GM21360 (cell line): Measurements from ENCODE around the gene CNR1.
"Not testable (repeated sequence)": the region's sequence is repeated elsewhere in the genome, so short reads cannot be mapped to it uniquely, and the experiment has no call there.

Experiments
- ATAC-seq: cut with Tn5 transposase; IDR thresholded peaks from one replicate; pipeline ENCODE4 v1.9.1; 2021; ENCODE audit warnings: mild to moderate bottlenecking, moderate library complexity; ENCODE audit not compliant: unreplicated experiment

CNR1 gene

DNA sequence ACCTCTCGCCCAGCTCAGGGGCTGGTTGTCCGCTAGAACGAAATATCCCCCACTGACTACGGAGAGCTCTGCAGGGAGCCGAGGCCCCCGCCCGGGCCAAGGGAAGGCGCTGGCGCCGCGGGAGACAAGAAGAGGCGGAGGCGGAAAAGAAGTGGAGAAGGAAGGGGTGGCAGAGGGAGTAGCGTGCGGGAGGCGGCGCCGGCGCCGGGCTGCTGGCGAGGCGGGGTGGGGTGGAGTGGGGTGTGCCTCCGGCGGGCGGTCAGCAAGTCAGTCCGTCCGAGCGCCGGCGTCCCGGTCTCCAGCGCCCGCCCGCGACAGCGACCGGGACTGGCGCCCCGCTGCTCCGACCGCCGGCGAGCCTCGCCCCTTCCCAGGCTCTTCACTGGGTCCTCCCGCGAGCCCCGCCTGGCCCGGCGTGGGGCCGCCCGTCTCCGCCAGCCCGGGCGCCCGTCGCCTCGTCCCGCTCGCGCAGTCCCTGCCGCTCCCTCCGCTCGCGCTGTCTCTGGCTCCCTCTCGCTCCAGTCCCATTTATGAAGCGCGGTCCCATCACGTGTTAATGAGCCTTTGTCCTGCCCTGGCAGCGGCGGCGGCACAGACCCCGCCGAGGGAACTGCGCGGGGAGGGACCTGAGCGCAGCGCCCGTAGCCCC, at the start of gene CNR1:
Gene CNR1 (minus strand): TSS at position 504 of the 649 bp plus-strand sequence. CDS start 21,073 bp downstream, outside the sequence.
- peak; percentile 42 for ATAC-seq

DNA sequence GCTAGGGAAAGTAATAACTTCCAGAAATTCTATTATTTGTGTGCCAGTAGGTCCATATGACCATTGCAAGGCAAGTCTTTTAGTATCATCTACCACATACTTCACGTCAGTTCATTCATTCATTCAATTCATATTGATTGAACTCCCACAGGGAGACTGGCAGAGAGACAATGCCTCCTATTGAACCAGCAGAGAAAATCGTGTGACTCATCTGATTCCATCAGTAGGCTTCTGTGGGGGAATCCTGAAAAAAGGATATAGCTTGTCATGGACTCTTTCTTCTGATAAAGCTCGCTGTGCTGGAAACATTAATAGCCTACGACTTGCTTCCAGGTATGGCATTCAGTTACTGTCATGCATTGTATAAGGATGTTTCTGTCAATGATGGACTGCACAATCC, 45.3 kb upstream of the CNR1 start:
- ATAC-seq, result no peak

DNA sequence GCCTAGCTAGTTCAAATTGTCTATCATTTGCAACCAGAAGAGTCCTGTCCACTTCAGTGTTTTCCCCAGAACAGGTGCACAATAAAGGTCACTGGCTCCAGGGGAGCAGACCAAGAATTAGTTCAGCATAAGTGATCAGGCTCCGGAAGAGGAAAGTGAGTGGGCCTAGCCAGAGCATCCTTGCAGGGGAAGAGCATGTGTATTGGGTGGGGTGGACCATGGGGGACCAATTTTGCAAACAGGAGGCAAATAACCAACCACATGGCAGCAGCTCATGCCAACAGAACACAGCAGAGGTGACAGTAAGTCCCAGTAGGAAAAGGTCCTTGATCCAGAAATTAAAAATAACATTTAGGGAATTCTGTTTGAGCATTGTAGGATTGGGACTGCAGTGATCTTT, 43.2 kb upstream of the CNR1 start:
- ATAC-seq, result no peak

DNA sequence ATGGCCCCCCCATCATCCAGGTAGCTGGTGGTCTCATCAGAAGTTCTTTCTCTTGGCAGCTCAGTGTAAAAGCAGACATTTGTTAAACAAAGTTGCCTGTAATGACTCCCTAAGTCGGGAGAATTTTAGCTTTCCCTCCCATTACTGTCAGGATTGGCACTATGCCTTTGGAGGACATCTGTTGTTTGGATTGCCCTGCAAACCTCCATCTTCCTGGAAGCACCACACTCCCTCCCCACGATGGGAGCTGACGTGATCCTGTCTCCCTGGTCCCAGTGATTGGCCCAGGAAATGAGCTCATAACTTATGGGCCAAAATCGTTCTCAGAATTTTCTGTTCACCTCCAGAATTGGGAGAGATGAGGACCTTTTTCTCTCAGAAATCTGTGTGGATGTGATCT, 42.6 kb upstream of the CNR1 start:
- ATAC-seq, result no peak

DNA sequence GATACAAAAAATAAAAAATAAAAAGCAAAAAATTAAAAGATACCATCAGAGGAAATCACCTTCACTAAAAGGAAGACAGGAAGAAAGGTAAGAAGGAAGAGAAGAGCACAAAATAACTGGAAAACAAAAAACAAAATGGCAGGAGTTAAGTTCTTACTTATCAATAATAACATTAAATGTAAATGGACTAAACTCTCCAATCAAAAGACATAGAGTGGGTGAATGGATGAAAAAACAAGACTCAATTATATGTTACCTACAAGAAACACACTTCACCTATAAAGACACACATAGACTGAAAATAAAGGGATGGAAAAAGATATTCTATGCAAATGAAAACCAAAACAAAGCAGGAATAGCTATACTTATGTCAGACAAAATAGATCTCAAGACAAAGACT, 35.6 kb upstream of the CNR1 start:
- ATAC-seq, result not testable (repeated sequence)

DNA sequence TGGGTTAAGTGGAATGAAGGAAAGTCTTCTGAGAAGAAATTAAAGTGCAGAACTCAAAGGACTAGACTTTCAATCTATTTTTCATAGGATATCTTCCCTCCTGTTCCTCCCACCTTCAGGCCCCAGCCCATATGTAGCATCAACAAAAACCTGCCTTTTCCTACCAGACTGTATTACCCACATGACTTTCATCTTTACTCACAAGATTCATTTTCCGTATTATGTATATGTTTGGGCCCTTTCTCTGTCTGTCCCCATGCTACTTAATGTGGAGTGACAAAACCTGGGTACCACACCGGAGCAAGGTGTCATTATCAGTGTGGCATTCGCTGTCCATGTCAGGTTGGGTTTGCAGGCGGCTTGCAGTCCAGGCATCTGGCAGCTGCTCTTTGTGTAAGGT, 18.8 kb upstream of the CNR1 start:
- ATAC-seq, result no peak

DNA sequence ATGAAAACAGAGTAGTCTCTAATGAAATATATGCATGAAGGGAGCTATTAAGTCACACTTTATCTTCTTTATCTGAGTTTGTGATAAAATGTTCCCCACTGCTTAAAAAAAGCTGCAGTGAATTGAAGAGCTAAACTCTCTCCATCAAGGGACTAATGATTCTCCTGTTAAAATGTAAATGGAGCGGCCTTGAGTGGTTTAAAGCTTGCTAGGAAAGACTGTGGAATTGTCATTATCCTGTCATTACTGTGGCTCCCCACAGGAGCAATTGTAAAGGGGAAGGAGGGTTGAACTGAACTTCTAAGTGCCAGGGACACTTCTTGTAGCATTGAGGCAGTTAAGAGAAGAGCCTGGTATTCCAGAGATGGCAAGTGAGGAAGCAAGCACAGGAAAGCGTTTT, 17.3 kb upstream of the CNR1 start:
- ATAC-seq, result no peak

DNA sequence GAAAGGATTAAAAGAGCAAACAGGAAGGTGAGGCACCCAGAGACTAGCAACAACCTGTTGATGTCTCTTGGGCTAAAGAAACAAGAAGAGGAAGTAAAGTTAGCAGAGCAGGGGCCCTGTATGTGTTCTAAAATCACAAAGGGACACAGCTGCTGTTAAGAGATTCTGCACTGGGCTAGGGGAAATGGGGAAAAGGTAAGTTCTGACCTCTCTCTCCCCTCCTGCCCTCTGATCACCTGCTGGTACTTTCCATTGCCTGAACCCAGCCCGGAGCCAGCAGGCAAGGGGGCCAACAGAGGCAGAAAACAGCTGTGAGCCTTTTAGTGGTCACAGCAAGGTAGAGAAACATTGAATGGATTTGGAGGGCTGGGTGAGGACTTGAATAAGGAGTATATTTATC, 13.5 kb upstream of the CNR1 start:
- ATAC-seq, result peak; percentile 62

DNA sequence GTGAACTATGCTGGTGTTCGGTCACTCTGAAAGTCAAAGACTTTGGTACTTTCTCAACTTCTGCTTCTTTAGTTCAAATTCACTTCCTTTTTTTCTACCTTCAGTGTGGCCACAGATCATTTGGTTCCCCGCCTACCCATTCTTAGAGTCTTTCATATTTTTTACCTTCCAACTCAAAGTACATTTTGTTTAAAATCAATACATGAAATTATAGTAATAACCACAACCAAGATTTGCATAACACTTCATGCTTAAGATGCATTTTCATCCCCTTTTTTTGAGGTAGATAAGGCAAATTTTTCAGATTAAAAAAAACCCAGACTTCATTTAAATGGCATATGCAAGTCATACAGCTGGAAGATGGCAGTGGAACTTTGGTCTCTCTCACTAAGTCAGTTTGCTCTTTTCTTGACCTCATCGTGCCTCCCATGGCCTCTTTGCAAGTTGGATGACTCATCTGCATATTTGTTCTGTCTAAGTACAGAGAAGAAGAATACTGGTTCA, 11.9 kb upstream of the CNR1 start:
- peak; percentile 62 for ATAC-seq

DNA sequence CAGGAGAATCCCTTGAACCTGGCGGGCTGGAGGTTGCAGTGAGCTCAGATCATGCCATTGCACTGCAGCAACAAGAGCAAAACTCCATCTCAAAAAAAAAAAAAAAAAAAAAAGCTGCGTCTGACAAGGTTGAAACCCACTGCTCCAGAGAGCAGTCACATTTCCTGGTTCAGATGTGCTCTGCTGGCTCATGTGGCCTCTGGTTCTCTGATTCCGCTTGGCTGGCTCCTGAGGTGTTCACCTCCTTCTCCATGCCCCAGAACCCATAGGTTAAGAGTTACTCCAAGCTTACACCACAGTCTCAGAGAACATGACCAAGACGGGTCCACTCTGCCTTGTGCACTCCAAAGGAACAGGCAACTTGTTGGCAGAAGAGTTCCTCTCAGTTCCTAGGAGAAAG, 8.8 kb upstream of the CNR1 start:
- ATAC-seq, result no peak

DNA sequence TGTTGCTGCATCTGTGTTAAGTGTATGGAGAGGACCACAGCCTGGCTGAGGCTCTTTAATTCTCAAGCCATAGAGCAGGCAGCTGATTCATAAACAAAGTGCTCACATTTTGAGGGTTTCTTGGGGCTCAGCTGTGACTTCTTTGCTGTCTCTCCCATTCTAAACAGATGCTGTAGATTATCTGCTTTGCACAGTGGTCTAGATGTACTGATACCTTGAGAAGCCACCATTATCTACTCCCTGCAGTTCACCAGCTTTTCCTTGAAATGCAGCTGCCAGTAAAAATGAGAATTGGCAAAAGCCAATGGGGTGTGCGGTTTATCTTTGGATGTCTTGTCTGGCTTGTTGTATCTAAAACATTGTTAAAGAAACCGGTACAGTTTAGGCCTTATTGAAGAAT, 5.2 kb upstream of the CNR1 start:
- ATAC-seq, result no peak

DNA sequence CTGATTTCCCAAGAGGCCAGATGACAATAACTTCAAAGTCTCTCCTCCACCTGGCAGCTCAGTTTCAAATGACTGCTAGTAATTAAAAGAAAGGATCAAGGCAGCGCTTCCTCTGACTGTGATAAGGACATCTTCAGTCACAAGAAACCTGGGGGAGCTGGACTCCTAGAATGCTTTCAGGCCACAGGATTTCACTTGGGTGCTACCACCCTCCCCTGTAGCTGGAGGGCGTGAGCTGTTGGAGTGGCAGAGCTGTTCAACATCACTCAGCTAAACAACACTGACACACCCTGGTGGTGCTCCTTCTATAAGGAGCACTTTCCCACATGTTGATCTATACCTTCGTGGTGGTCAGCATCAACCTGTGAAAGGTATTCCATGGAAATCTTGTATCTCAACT, 2.2 kb upstream of the CNR1 start:
- ATAC-seq, result no peak

DNA sequence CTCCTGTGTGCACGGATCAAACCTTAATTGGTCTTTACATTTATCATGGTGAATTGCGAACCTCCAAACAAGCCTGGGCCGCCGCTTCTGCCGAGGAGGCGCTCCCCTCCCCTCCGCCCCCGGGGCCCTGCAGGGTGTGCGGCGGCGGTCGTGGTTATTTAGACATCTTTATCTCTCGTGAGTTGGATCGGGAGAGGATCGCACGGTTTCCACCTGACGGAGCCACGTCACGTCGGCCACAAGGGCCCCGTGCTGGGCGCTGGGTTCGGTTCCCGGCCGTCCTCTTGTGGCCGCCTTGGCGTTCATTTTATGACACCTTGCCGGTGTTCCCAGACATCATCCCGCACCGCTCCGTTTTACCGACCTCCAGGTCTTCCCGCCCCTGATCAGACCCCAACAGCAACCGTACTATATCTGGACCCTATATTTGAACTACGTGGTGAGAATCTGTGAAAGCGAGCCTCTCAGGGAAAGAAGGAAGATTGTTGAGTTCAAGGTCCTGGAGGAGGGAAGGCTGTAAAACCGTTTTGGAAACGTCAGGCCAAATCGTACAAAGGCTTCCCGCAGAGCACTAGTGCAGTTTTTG, 1.3 kb upstream of the CNR1 start:
- peak; percentile 22 for ATAC-seq

DNA sequence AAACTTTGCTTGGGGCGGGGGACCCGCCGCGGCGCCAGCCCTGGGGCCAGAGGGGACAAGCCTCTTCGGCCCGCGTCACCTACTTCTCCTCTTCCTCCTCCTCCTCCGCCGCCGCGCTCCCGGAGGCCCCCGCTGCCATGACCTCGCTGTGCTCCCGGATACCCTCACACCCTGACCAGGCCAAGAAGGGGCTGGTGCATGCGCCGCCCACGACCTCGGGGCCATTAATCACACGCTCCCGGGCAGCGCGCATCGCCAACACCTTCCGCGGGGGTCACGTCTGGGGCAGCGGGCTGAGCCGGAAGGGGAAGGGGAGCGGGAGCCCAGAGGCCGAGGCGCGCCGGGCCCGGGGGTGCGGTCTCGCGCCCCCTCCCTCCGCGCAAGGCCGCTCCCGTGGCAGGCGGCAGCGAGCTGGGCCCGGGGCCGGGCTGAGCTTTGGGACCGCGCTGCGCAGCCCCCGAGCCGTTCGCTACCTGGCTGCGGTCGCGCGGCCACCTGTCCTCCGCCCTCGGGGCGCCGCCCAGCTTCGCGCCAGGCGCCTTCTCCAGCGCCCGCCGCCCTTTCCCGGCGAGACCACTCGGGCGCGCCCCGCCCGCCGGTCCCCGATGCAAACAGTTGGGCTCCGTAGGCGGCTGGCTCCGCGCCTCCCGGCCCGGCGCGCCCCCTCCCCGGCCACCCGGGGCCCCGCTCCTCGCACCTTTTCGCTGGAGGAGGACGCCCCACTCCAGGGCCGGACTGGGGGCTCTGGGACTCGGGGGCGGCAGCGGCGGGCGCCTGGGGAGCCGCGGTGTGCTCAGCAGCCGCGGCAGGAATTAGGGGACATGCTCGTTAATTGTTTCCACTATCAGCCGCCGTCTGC, 575 bp upstream of the CNR1 start:
- peak; percentile 28 for ATAC-seq

DNA sequence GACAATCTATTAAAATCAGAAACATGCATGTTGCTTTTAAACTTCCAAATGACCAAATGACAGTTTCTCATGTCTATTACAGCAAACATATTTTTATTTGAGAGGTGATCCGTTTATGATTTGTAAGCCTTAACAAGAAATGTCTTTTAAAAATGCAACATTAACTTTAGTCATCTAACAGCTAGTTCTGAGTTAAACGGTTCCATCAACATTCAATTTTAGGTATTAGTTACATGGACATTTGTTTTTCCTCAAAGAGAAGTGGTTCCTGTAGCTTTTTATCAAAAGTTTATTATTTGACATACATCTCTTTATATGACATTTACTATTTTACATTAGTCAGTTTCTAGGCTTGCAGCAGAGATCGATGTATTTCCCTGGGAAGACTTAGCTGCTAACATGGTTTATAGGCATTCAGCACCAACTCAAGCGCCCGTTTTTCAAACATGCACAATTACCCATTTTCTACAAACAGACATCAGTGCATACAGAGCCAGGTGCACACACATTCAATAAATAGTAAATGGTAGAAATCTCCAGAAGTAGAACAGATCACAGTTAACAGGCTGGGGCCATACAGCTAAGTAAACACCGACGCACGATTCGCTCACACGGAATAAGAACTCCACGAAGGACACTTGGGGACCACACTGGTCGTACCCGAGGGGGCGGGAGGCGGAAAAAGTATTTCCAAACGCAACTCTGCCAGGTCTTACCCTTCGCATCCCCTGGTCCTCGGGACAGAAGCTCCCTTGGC, 882 bp downstream of the CNR1 start:
- no peak for ATAC-seq

DNA sequence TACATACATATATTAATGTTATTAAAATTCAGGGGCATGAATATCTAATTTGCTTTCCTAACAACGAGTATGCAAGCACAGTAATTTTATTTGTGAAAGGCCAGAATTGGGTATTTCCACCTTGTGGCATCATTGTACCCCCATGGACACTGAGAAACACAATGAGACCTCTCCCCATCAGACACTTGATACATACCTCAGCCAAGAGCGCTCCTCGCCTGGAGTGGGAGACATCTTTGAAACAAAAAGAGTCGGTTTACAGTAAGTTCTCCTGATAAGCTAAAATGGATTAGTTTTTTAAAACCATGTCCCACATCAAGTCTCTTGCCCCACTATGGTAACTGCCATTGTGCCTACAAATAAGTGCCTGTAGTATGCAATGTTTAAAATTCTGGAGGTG, 2.1 kb downstream of the CNR1 start:
- ATAC-seq, result no peak

DNA sequence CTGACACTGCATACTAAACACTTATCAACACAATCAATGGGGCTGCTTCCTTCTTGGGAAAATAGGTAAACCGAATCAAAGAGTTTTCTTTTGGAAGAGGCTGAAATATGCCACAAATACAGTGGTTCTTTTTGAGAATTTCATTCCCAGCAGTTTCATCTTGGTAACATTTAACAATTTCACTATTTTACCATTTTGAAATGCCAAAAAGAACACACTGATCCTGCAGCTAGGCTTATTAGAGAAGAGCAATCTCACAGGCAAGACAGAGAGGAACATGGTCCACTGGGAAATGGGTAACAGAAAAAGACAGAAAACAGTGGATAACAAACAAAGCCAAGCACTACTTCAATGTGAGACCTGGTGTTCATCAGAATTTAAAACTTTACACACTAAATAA, 2.5 kb downstream of the CNR1 start:
- no peak for ATAC-seq

DNA sequence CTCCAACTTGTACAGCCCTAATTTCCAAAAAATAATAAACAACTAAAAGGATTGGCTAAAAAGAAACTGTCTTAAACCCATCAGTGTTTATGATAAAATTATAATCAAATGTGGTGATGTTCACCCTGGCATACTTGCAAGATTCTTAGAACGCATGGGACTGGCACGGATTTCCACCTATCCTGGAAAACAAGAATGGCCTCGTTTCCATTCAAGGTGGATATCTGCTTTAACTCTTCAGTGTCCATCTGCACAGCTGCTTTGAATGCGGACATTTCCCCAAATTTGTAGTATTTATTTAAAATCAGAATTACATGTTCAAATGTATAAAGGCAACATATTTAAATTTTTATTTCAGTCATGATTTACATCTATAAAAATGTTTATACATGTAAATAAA, 4.2 kb downstream of the CNR1 start:
- no peak for ATAC-seq

DNA sequence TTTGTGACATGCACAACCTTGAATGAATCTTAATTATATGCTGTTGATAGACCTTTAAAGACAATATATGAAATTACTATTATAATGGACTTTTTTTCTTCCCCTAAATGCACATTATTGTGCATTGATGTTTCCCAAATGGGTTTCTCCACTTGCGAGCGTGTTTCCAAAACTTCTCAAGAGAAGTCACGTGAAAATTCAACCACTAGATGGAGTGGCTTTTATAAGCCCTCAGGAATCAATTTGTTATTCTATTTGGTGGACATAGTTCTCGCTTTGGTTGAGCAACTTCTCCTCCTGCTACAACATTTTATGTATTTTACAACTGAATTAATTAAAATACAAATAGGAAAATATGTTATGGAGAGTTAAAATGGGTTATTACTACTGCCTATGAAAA, 9.0 kb downstream of the CNR1 start:
- ATAC-seq, result no peak

DNA sequence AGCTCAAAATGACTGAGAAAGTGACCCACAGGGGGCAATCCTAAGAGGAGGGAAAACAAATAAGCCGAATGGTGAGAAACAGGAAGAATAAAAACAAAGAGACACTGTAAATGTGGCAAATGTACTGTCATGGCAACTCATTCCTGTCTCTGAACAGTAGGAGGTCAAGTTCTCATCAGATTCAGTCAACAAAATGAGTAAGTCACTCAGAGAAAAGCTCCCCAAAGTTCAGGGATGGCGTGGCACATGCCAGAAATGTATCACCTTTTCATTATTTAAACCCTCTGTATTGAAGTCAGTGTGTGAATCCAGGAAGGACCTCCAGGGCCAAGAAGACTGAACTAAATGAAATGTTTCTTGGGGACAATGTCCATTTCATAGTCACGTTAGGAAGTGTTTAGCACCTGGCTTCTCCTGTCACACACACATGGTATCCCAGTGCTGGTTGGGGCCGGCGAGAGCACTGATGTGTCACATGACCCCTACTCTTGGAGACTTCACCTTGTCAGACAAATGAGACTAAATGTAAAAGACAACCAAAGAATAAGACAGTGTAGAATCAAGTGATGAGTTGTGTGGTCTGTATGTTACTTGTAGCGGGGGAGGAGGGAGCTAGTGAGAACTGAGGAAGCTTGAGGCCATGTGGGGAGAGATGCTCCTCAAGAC, 20.7 kb downstream of the CNR1 start:
- ATAC-seq, result no peak
